Progenitor cell of endocrine pancreas (in vitro differentiated cells): ENCODE measurements around the gene ARSB. TPM values are rescaled to one million over a fixed set of nuclear protein-coding genes. Genes with fewer than 3 reads are reported as not detected.

Experiments used
- DNase-seq: peaks from one replicate; pipeline ENCODE4 v3.0.0; 2021; ENCODE audit warnings: low spot score; ENCODE audit not compliant: unreplicated experiment
- H3K27ac Mint-ChIP-seq: 2 replicates; pipeline ENCODE4 v1.8.0; 2021; ENCODE audit warnings: mild to moderate bottlenecking, moderate library complexity, mixed read lengths
- H3K27me3 Mint-ChIP-seq: 2 replicates; pipeline ENCODE4 v1.8.0; 2021; ENCODE audit warnings: mixed read lengths
- H3K36me3 Mint-ChIP-seq: 2 replicates; pipeline ENCODE4 v1.8.0; 2022; ENCODE audit warnings: mixed read lengths; ENCODE audit not compliant: insufficient read depth
- H3K4me1 Mint-ChIP-seq: 2 replicates; pipeline ENCODE4 v1.8.0; 2021; ENCODE audit warnings: low read depth, mixed read lengths
- H3K4me3 Mint-ChIP-seq: 2 replicates; pipeline ENCODE4 v1.8.0; 2021; ENCODE audit warnings: low read depth, mild to moderate bottlenecking, moderate library complexity, mixed read lengths
- H3K9me3 Mint-ChIP-seq: 2 replicates; pipeline ENCODE4 v1.8.0; 2021; ENCODE audit warnings: low read depth, mixed read lengths
- total RNA-seq: library from RNA; stranded (reverse); gene quantifications from 2 replicates; pipeline ENCODE4 v1.2.1, GENCODE V29; 2021
- TF ChIP-seq, protein P1 (sequence below): fragments of 200-600 bp; sonication (generic); IDR thresholded peaks from one replicate; pipeline ENCODE4 v1.5.0; 2021; ENCODE audit warnings: antibody characterized with exemption, mild to moderate bottlenecking; ENCODE audit not compliant: unreplicated experiment

ARSB gene
- total RNA-seq, 1 donor from 2014 or later, result 17.7 TPM

- no peak for DNase-seq
- Mint-ChIP-seq H3K4me3 (no peak overlapping the region), H3K36me3 (peaks cover 6% of the 10 kb centered on the region), H3K27ac (no peak overlapping the region), H3K9me3 (no peaks in the 10 kb centered on the region), H3K27me3 (no peaks in the 10 kb centered on the region), H3K4me1 (peaks cover 20% of the 10 kb centered on the region)
- TF ChIP-seq, protein P1, sequence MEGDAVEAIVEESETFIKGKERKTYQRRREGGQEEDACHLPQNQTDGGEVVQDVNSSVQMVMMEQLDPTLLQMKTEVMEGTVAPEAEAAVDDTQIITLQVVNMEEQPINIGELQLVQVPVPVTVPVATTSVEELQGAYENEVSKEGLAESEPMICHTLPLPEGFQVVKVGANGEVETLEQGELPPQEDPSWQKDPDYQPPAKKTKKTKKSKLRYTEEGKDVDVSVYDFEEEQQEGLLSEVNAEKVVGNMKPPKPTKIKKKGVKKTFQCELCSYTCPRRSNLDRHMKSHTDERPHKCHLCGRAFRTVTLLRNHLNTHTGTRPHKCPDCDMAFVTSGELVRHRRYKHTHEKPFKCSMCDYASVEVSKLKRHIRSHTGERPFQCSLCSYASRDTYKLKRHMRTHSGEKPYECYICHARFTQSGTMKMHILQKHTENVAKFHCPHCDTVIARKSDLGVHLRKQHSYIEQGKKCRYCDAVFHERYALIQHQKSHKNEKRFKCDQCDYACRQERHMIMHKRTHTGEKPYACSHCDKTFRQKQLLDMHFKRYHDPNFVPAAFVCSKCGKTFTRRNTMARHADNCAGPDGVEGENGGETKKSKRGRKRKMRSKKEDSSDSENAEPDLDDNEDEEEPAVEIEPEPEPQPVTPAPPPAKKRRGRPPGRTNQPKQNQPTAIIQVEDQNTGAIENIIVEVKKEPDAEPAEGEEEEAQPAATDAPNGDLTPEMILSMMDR, result no peak
Measured at GRCh38 chr5:78959767-78960166, 25.3 kb downstream of the ARSB start.

DNA sequence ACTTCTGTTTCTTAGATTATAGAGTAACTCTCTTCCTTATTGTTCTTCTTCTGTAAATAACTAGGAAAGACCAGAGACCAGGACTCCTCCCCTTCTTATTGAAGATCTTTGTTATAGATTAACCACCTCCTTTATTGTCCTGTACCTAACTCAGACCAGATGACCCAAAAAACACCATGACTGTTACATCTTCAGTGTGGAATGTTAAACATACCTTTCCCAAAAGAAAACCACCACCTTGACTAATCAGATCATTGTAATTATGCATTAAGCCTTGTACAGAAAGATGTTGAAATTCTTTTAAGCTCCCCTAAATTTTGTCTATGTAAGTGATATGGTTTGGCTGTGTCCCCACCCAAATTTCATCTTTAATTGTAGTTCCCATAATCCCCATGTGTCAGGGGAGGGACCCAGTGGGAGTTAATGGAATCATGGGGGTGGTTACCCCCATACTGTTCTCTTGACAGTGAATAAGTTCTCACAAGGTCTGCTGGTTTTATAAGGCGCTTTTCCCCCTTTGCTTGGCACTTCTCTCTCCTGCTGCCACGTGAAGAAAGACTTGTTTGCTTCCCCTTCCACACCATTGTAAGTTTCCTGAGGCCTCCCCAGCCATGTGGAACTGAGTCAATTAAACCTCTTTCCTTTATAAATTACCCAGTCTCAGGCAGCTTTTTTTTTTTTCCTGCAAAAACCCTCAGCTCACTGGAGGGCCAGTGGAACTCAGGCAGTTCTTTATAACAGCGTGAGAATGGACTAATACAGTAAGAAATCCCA lies 26.3 kb downstream of the ARSB start:
- Mint-ChIP-seq H3K9me3 (no peaks in the 10 kb centered on the region), H3K4me1 (peaks cover 14% of the 10 kb centered on the region), H3K4me3 (no peak overlapping the region), H3K36me3 (peaks cover 6% of the 10 kb centered on the region), H3K27ac (peak overlapping the region; percentile 57), H3K27me3 (no peaks in the 10 kb centered on the region)
- DNase-seq, result no peak
- TF ChIP-seq, protein P1, result no peak

DNA sequence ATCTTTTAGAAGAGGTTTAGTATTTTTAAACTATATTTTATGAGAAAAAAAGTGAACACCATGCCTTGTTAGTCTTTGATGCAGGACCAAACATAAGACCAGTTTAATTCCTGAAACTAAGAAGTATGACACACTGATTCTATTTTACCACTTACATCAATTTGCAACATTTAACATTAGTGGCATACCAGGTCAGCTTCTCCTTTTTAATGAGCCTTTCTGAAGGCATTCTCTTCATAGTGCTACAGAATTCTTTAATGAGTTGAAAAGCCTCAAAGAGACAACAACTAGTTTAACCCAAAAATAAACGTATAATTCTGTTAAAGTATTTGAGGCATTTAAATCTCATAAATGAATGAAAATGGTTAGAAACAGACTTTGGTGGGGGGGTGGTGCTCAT lies 28.2 kb downstream of the ARSB start:
- peaks cover 14% of the 10 kb centered on the region for H3K4me1 Mint-ChIP-seq
- peaks cover 4% of the 10 kb centered on the region for H3K36me3 Mint-ChIP-seq
- H3K9me3 Mint-ChIP-seq, result no peaks in the 10 kb centered on the region
- no peaks in the 10 kb centered on the region for H3K27me3 Mint-ChIP-seq
- no peak overlapping the region for H3K4me3 Mint-ChIP-seq
- H3K27ac Mint-ChIP-seq, result no peak overlapping the region
- TF ChIP-seq, protein P1, result no peak
- DNase-seq, result no peak

DNA sequence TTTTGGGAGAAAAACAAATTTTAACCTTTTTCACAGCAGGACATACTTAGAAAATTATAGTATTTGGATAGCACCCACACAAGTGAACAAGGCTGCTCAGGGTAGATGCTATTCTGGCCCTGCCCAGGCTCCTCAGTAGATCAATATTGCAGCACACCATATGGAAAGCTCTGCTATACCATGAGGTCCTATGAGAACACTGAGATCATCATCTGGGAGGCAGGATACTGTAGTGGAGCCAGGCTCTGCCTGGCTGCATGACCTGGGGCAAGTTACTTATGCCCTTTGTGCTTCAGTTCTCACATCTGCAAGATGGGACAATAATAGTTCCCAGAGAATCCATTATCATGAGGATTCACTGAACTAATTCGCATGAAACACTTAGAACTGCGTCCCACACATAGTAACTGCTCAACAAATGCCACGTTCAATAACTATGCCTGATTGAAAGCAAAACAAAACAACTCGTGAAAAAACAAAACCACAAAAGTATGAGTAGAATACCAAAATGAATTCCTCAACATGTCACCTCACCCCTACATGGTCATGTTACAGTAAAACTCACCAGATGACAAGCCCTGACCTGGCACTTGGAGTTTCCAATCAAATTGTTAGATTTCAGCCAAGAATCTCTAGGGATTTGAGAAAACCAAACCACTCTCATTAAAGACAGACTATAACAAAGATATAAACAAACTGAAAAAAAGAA lies 31.9 kb downstream of the ARSB start:
- H3K36me3 Mint-ChIP-seq, result no peaks in the 10 kb centered on the region
- H3K27ac Mint-ChIP-seq, result no peak overlapping the region

DNA sequence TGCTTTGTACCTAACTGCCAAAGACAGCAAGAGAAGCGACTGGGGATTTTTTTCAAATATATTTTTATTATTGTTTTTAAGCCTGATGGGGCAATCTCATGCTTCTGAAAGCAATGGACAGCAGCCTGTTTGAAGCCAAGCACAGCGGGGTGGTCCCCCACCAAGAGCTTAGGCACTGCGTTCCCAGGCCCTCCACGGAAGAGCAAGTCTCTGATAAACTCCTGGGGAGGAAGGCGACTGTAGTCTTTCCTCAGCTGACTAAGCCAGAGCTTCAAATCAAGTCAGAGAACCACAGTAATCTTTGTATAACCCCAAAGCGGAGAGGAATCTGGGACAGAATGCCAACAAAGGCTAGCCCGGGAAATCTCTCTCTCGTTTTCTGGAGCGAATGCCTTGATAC lies 54.4 kb downstream of the ARSB start:
- Mint-ChIP-seq H3K4me3 (no peak overlapping the region), H3K27me3 (peaks cover 21% of the 10 kb centered on the region), H3K36me3 (peaks cover 7% of the 10 kb centered on the region), H3K4me1 (peaks cover 15% of the 10 kb centered on the region), H3K27ac (no peak overlapping the region), H3K9me3 (no peaks in the 10 kb centered on the region)
- no peak for DNase-seq
- TF ChIP-seq, protein P1, result no peak

More for the DNA sequence above, 31.9 kb downstream of the ARSB start:
- Mint-ChIP-seq H3K27me3 (no peaks in the 10 kb centered on the region), H3K4me3 (no peak overlapping the region), H3K4me1 (peaks cover 3% of the 10 kb centered on the region), H3K9me3 (no peaks in the 10 kb centered on the region)
- TF ChIP-seq, protein P1, result no peak
- no peak for DNase-seq
